Right lobe of liver (tissue), 4 donors: Measurements from ENCODE around the gene RBP5.

Experiments
- POLR2A ChIP-seq: fragments of 450-650 bp; IDR thresholded peaks from one replicate; pipeline ENCODE4 v1.6.1; 2017; ENCODE audit warnings: antibody characterized with exemption, mild to moderate bottlenecking
- TF ChIP-seq, protein P1 (sequence below), 4 donors: fragments of 200-600 bp in 3 of 4; fragments of 450-650 bp in 1 of 4; IDR thresholded peaks; one replicate each; pipeline versions ENCODE4 v1.5.1 to v1.8.0; 2016 to 2022; ENCODE audit warnings: antibody characterized with exemption in 4 of 4, mild to moderate bottlenecking in 2 of 4
- donor health status: DM: no; HTN: no; CAD: no.
- donor health status: DM: no; HTN: no; CAD: no.
- donor health status: DM: no; HTN: yes; CAD: no.

DNA sequence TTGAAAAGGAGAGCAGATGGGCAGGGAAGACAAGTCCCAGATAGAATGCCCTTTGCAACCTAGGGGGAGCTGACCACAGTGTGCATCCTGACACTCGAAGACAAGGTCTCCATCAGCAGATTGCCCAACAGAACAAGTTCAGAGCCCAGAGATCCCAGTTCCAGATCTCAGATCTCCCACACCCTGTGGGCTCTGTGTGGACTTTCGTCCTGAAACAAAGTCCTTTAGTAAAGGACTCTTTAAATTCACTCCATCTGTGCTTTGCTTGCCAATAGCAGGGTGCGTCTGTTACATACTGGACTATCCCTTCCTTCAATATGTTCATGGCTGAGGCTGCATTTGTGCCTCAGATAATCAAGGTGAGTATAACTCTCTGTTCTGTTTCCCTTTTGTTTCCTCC is 11.0 kb downstream of the RBP5 start:
- TF ChIP-seq, protein P1, sequence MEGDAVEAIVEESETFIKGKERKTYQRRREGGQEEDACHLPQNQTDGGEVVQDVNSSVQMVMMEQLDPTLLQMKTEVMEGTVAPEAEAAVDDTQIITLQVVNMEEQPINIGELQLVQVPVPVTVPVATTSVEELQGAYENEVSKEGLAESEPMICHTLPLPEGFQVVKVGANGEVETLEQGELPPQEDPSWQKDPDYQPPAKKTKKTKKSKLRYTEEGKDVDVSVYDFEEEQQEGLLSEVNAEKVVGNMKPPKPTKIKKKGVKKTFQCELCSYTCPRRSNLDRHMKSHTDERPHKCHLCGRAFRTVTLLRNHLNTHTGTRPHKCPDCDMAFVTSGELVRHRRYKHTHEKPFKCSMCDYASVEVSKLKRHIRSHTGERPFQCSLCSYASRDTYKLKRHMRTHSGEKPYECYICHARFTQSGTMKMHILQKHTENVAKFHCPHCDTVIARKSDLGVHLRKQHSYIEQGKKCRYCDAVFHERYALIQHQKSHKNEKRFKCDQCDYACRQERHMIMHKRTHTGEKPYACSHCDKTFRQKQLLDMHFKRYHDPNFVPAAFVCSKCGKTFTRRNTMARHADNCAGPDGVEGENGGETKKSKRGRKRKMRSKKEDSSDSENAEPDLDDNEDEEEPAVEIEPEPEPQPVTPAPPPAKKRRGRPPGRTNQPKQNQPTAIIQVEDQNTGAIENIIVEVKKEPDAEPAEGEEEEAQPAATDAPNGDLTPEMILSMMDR (IDR thresholded peaks at IDR 0.05) = no peak
- TF ChIP-seq POLR2A = no peak
